Neural crest cell (in vitro differentiated cells): ENCODE data around the gene CENPP. TPM values are rescaled to one million over a fixed set of nuclear protein-coding genes. Genes with fewer than 3 reads are reported as not detected.

Experiments used
- DNase-seq: peaks from one replicate; pipeline ENCODE4 v3.0.0; 2021; ENCODE audit warnings: low read depth, mixed read lengths, low spot score
- H3K27ac Mint-ChIP-seq: one replicate; pipeline ENCODE4 v1.8.0; 2021; ENCODE audit warnings: mild to moderate bottlenecking, mixed read lengths; ENCODE audit not compliant: unreplicated experiment
- H3K27me3 Mint-ChIP-seq: 2 replicates; pipeline ENCODE4 v1.8.0; 2021; ENCODE audit warnings: low read depth, mild to moderate bottlenecking, mixed read lengths
- H3K36me3 Mint-ChIP-seq: 2 replicates; pipeline ENCODE4 v1.8.0; 2021; ENCODE audit warnings: low read depth, mild to moderate bottlenecking, mixed read lengths
- H3K4me1 Mint-ChIP-seq: 2 replicates; pipeline ENCODE4 v1.8.0; 2021; ENCODE audit warnings: mixed read lengths
- H3K4me3 Mint-ChIP-seq: one replicate; pipeline ENCODE4 v1.8.0; 2021; ENCODE audit warnings: mild to moderate bottlenecking, mixed read lengths
- H3K9me3 Mint-ChIP-seq: 2 replicates; pipeline ENCODE4 v1.8.0; 2021; ENCODE audit warnings: mixed read lengths
- total RNA-seq: library from RNA; stranded (reverse); gene quantifications from 2 replicates; pipeline ENCODE4 v1.2.1, GENCODE V29; 2021
- TF ChIP-seq, protein P1 (sequence below): fragments of 200-600 bp; sonication (generic); conservative IDR thresholded peaks from 2 replicates; pipeline ENCODE4 v1.5.0; 2021; ENCODE audit warnings: antibody characterized with exemption, mild to moderate bottlenecking

CENPP gene
- total RNA-seq, 1 donor from 2014 or later = 15.7 TPM

DNA sequence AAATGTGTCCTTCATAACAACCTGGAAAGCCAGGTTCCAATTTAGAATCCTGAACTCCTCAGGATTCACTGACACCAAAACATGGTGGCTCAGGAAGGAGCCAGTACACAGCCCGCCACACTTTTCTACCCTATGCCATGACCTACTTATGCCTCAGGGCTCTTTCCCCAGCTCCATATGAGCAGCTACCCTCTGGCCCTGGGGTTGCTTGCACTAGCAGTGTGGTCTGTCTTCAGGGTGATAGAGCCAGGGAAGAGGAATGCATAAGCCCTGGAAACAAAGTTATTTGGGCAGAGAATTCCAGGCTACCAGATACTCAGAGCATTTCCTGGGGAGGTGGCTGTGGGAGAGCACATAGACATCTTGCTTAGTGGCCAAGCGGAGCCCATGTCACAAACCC, 225.0 kb downstream of the CENPP start:
- TF ChIP-seq, protein P1, sequence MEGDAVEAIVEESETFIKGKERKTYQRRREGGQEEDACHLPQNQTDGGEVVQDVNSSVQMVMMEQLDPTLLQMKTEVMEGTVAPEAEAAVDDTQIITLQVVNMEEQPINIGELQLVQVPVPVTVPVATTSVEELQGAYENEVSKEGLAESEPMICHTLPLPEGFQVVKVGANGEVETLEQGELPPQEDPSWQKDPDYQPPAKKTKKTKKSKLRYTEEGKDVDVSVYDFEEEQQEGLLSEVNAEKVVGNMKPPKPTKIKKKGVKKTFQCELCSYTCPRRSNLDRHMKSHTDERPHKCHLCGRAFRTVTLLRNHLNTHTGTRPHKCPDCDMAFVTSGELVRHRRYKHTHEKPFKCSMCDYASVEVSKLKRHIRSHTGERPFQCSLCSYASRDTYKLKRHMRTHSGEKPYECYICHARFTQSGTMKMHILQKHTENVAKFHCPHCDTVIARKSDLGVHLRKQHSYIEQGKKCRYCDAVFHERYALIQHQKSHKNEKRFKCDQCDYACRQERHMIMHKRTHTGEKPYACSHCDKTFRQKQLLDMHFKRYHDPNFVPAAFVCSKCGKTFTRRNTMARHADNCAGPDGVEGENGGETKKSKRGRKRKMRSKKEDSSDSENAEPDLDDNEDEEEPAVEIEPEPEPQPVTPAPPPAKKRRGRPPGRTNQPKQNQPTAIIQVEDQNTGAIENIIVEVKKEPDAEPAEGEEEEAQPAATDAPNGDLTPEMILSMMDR = no peak
- H3K9me3 Mint-ChIP-seq = peaks cover 5% of the 10 kb centered on the region

DNA sequence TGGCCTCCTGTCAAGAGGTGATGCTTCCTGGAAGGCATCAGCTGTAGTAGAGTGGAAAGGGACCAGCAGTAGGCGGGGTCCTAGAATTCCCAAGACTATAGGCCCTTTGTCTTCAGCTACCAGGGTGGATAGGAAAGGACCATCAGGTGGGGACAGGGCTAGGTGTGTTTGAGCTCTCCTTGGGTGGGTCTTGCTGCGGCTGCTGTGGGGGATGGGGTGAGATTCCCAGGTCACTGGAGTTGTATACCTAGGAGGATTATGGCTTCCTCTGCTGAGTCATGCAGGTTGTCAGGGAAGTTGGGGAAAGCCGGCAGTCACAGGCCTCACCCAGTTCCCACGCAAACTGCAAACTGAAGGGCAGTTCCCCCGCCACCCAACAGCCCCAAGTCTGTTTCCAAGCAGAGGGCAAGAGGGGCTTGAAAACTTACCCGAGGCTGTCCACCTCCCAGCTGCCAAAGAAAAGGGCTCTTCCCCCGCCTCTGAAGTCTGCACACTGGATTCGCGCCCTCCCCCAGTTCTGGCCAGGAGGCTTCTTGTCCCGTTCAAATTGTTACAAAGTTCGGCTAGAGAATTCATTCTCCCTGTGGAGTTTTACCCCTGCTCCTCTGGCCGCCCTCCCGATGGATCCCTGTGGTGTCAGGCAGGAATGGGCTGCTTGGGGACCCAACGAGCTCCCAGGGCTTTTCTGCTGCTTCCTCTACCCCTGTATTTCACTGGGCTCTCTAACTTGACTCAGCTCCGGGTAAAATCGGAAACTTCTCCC, 233.0 kb downstream of the CENPP start:
- Mint-ChIP-seq H3K9me3 (no peaks in the 10 kb centered on the region), H3K27ac (no peak overlapping the region)
- DNase-seq = no peak

More for the DNA sequence above, 225.0 kb downstream of the CENPP start:
- H3K27me3 Mint-ChIP-seq = no peaks in the 10 kb centered on the region
- no peak for DNase-seq
- peaks cover 3% of the 10 kb centered on the region for H3K36me3 Mint-ChIP-seq
- no peaks in the 10 kb centered on the region for H3K4me1 Mint-ChIP-seq
- no peak overlapping the region for H3K4me3 Mint-ChIP-seq
- no peak overlapping the region for H3K27ac Mint-ChIP-seq

DNA sequence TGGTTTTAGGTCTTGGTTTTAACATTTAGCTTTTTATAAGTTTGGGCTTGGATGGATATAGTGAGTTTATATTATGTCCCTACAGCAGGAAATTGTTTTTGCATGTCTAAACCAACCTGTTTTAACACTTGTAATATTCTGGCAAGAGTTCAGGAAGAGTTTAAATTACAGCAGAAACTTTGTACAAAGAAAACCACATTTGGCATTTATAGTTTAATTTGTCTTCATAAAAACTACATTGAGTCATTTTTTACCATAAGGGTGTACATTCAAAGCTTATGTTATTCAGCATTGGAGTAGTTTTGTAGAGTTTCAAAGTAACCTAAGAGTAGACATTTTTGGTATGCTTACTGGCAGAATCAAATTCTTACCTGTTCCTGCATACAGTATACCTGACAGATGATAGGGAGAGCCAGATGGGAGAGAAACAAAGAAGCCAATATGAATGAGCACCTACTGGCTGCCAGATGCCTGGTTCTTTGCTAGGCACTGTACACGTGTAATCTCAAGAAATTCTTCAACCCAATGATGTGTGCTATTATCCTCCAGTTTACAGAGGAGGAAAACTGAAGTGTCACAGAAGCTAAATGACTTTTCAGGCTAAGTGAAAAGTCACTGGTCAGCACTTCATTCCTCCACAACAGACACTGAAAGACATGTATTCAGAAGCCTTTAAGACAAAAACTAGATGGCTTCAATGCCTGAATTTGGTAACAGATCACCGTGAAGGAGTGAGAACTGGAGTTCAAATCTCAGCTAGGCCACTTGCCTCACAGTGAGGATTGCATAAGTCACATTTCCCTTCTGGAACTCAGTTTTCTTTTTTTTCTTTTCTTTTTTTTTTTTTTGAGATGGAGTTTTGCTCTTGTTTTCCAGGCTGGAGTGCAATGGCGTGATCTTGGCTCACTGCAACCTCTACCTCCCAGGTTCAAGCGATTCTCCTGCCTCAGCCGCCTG, 235.9 kb downstream of the CENPP start:
- no peaks in the 10 kb centered on the region for H3K9me3 Mint-ChIP-seq
- no peak overlapping the region for H3K4me3 Mint-ChIP-seq
- TF ChIP-seq, protein P1 = no peak
- H3K4me1 Mint-ChIP-seq = no peaks in the 10 kb centered on the region
- no peak overlapping the region for H3K27ac Mint-ChIP-seq
- no peaks in the 10 kb centered on the region for H3K36me3 Mint-ChIP-seq
- no peak for DNase-seq
- H3K27me3 Mint-ChIP-seq = no peaks in the 10 kb centered on the region

More for the DNA sequence above, 233.0 kb downstream of the CENPP start:
- TF ChIP-seq, protein P1 = no peak
- Mint-ChIP-seq H3K36me3 (no peaks in the 10 kb centered on the region), H3K4me1 (no peaks in the 10 kb centered on the region), H3K4me3 (no peak overlapping the region), H3K27me3 (no peaks in the 10 kb centered on the region)

DNA sequence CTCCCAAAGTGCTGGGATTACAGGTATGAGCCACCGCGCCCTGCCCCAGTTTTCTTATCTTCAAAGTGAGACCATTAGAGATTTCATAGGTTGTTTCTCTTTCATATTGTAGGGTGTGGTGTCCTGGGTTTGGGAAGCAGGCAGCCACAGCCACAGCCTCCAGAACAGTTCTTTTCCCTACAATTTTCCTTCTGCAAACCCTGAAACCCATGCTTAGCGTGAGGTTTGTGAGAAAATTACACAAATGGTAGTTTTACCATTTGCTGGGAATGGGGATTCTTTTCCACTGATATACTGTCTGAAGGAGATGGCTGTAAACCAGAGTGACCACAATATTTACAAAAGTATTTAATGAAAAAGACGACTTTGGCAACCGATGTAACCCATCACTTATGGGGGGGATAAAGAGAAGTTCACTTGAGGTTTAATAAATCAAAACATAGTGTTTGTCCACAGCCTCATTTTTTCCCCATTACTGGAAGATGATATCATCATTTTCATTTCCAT, 236.8 kb downstream of the CENPP start:
- Mint-ChIP-seq H3K9me3 (no peaks in the 10 kb centered on the region), H3K27ac (no peak overlapping the region), H3K27me3 (no peaks in the 10 kb centered on the region), H3K4me1 (no peaks in the 10 kb centered on the region), H3K36me3 (no peaks in the 10 kb centered on the region), H3K4me3 (no peak overlapping the region)
- no peak for DNase-seq
- TF ChIP-seq, protein P1 = no peak
